Measurements from ENCODE around the gene SUPV3L1. TPM values are rescaled to one million over a fixed set of nuclear protein-coding genes. Genes with fewer than 3 reads are reported as not detected.

SUPV3L1 gene
- total and polyA plus RNA-seq, 9 of the 15 experiments (the other 6 are each of a cell fraction or from before 2014, with no cell fraction given) = 45.2 to 156 (median 92.6) TPM

DNA sequence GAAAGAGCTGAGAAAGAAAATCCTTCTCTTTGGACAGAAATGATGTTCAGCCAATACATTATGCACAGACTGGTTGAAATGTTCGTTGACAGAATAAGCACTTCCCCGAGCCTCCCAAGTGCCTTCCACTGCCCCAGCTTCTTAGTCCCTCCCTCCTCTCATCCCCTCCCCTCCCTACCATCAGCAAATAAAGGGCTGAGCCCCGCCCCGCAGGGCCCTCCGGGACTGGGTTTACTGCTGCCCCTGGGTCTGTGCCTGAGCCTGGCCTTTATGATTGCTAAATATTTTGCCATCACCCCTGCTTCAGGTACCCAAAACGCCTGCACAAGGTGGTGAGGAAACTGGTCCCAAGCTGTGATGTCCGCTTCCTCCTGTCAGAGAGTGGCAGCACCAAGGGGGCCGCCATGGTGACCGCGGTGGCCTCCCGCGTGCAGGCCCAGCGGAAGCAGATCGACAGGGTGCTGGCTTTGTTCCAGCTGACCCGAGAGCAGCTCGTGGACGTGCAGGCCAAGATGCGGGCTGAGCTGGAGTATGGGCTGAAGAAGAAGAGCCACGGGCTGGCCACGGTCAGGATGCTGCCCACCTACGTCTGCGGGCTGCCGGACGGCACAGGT lies 68.2 kb downstream of the SUPV3L1 start (continued):
- TF ChIP-seq, protein P1, sequence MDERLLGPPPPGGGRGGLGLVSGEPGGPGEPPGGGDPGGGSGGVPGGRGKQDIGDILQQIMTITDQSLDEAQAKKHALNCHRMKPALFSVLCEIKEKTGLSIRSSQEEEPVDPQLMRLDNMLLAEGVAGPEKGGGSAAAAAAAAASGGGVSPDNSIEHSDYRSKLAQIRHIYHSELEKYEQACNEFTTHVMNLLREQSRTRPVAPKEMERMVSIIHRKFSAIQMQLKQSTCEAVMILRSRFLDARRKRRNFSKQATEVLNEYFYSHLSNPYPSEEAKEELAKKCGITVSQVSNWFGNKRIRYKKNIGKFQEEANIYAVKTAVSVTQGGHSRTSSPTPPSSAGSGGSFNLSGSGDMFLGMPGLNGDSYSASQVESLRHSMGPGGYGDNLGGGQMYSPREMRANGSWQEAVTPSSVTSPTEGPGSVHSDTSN (CRISPR knock-in tag; IDR thresholded peaks at IDR 0.05; ENCODE audit: low read depth) = no peak
- TF ChIP-seq, protein P1 (tag; conservative IDR thresholded peaks at IDR 0.05; ENCODE audit: low read depth) = no peak
- TF ChIP-seq KDM1A (IDR thresholded peaks at IDR 0.05) (no peak), ZNF695 (CRISPR knock-in tag; IDR thresholded peaks at IDR 0.05) (no peak), CEBPB (tag; IDR thresholded peaks at IDR 0.05) (no peak), HNRNPUL1 (IDR thresholded peaks at IDR 0.05; ENCODE audit: low read length) (no peak), ZSCAN32 (CRISPR knock-in tag; IDR thresholded peaks at IDR 0.05) (no peak)
- TF ChIP-seq, protein P2, sequence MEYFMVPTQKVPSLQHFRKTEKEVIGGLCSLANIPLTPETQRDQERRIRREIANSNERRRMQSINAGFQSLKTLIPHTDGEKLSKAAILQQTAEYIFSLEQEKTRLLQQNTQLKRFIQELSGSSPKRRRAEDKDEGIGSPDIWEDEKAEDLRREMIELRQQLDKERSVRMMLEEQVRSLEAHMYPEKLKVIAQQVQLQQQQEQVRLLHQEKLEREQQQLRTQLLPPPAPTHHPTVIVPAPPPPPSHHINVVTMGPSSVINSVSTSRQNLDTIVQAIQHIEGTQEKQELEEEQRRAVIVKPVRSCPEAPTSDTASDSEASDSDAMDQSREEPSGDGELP (CRISPR knock-in tag; IDR thresholded peaks at IDR 0.05; ENCODE audit: borderline replicate concordance) = no peak

Measured in K562 (cell line).